GM21528 (cell line): ENCODE results near the gene LHX2.

ENCODE experiments used
- ATAC-seq: cut with Tn5 transposase; IDR thresholded peaks from one replicate; pipeline ENCODE4 v1.9.1; 2021; ENCODE audit warnings: mild to moderate bottlenecking, moderate library complexity; ENCODE audit not compliant: unreplicated experiment, low FRiP score

The LHX2 gene

GRCh38 chr9:124024107-124024506 lies 12.5 kb downstream of the LHX2 start:
- no peak for ATAC-seq

DNA sequence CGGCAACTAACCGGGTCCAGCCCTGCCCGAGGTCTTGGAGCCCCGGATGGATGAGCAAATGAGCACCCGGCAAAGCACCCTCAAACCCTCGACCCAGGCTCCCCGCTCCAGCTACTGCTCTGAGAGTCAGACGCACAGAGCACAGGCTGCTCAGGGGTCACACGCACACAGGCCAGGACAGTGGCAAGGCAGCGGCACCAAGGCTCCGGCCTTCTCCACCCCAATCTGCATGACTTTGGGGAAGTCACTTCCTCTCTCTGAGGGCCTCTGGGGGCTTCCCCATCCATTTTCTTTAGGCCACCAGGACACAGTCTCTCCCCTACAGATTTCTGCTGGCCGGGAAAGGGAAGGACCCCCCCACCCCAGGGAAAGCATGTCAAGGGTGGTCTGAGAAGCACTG lies 18.0 kb downstream of the LHX2 start:
- ATAC-seq: no peak

- ATAC-seq: no peak
These were observed 19.4 kb downstream of the LHX2 start for GRCh38 chr9:124030969-124031451.

DNA sequence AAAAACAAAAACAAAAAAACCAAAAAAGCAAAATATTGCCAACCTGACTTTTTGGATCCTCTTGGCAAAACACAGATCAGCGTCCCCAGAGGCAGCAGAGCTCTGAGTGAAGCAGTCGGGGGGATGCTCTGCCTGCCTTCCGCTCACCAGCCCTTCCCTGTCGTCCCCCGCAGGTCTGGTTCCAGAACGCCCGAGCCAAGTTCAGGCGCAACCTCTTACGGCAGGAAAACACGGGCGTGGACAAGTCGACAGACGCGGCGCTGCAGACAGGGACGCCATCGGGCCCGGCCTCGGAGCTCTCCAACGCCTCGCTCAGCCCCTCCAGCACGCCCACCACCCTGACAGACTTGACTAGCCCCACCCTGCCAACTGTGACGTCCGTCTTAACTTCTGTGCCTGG lies 20.7 kb downstream of the LHX2 start:
- no peak for ATAC-seq

DNA sequence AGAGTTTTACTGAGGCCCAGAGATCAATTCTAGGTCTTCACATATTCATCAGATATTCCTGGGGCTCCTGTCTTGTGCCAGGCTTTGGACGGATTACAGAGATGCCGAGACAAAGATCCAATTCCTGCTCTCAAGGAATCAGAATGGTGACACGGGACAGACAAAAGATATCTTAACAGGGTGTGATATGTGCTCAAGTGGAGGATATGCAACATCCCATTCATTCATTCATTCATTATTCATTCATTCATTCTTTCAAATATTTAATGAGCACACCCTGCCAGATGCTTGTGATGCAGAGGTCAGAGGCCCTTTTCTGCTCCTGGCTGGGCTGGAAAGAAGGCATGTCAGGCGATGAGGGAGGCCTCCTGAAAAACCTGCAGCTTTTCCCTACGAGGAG lies 21.8 kb downstream of the LHX2 start:
- no peak for ATAC-seq

- no peak for ATAC-seq
These were observed 22.4 kb downstream of the LHX2 start for GRCh38 chr9:124033967-124034366.

- ATAC-seq: no peak
These were observed 23.6 kb downstream of the LHX2 start for GRCh38 chr9:124035001-124035650.

DNA sequence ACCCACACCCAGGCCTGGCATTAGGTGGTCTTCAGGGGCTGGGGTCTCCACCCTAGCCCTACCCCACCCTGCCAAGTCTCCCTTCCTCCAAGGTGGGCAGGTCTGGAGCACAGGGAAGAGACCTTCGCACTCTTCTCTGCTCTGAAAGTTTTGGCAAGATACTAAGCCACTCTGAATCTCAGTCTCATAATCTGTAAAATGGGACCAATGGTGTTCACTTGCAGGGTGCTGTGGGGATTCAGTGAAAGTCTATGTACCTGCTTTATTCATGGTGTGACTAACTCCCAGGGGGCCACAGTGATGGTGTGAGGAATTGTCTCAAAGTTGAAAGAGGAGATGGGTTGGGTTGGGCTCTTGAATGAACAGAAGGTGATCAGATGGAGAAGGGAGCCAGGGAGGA lies 25.0 kb downstream of the LHX2 start:
- ATAC-seq: no peak

DNA sequence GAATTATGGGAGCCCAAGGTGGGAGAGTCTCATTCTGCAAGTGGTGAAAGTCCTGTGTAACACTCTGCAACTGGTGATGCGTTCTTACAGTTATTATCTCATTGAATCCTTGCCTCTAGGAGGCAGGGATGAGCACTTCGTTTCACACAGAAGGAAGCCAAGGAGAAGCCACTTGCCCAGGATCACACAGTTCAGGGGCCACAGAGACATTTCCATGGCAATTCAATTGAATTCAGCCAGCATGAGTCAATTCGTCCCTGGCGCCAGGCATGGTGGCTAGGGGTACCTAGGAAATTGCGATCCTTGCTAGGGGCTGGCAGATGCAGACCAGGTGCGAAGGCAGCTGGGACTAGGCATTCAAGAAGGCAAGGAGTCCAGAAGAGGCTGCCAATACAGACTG lies 26.2 kb downstream of the LHX2 start:
- ATAC-seq: no peak

- no peak for ATAC-seq
These were observed 26.7 kb downstream of the LHX2 start for GRCh38 chr9:124038239-124038638.

GRCh38 chr9:124038790-124039633 lies 27.4 kb downstream of the LHX2 start:
- no peak for ATAC-seq

DNA sequence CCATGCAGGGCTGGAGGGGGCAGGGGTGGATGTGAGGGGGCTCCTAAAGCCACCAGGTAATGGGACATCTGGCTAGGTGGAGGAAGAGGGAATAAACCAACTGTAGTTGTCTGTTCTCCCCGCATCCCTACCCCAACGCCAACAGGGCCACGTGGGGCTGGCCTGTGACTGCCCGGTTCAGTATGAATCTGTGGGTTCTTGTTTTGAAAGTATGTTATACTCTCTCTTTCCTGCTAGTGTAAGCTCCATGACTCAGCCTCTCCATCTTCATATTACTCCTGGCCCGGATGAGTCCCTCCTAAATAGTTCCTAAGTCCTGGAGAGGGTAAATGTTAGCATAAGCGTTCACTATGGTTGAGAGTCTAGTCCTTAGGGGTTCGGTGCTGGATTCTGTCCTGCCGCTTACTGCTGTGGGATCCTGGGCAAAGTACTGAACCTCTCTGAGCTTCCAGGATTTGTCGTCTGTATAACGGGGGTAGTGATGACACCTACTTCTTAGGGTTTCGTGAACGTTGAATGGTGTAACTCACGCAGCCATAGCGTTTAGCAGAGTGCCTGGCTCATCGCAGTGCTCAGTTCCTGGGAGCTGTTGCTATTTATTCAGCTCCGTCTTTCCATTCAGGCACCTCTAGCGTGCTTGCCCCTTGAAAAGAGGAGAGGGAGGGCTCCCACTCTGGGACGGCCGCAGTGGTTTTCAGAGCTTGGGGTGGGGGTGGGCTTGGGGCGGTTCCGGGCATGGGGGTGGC lies 28.8 kb downstream of the LHX2 start:
- no peak for ATAC-seq

DNA sequence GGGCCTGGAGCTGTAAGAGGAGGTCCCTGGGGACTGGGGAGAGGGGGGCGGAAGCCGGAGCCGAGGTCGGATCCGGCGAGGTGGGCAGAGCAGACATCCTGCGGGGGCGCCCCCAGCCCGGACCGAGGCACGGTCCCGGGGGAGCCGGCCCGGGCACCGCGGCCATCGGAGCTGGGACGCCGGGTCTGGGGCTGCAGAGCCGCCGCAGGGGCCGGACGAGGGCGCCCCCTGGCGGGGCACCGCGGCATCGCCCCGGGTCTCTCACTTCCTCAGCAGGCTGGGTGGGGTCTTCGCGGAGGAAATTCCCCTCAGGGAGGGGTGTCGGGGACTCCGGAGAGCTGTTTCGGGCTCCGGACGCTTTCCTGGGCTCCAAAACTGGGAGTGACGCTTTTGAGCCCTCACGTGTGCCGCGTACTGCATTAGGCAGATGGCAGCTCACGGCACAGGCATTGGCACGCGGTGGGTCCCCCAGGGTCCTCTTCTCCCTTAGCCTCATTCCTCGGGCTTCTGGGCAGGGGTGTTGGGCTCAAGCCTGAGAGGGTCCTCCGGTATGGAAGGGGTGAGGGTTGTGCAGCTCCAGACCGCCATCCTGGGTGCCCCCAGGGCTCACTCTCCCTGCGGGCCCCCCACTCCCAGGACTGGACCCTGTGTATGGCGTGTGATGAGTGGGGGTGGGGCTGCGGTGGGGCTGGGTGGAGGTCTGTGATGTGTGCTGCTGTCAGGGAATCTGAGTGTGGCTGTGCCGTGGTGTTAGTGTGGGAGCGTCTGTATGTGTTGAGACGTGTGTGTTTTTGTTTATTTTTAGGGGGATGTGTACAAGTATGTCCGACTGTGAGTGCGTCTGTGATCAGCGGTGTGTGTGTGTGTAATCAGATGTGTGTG lies 29.6 kb downstream of the LHX2 start:
- no peak for ATAC-seq

DNA sequence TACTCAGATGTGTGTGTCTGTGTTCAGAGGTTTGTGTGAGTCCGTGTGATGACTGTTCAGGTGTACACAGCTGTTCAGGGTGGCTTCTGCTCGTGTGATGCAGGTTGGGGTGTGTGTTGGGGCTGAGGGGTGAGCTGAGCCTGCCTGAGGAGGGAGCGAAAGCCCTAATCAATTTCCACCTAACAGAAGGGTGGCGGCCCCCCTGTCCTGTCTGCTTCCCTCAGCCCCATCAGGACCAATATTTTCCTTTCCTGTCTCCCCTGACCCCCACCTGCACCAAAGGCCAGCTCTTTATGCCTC lies 30.2 kb downstream of the LHX2 start:
- ATAC-seq: no peak

DNA sequence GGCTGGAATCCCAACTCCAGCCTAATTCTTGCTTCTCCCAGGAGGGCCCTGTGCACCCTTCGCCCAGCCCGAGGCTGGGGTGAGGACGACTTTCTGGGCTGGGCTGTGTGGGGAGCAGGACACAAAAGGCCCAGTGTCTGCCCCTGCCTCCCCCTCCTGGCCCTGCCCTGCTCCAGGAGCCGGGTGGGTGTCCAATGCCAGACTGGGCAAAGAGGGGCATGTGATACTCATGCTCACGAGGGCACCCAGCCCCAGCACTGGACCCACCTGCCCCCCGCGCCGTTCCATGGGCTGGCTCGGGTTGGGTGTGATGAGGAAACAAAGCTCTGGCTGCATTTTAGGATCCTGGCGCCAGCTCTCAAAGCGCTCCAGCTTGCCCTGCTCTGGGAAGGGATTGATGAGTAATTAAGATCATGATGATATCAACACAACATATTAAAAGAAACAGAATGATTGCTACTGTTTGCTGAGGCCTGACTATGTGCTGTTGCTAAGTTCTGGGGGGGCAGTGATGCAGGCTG lies 30.7 kb downstream of the LHX2 start:
- no peak for ATAC-seq

GRCh38 chr9:124044448-124044847 lies 32.9 kb downstream of the LHX2 start:
- ATAC-seq: no peak

GRCh38 chr9:124045076-124045829 lies 33.7 kb downstream of the LHX2 start:
- no peak for ATAC-seq

- ATAC-seq: no peak
These were observed 34.2 kb downstream of the LHX2 start for GRCh38 chr9:124045830-124046177.

- ATAC-seq: no peak
These were observed 34.6 kb downstream of the LHX2 start for GRCh38 chr9:124046189-124046588.

GRCh38 chr9:124047251-124047672 lies 35.7 kb downstream of the LHX2 start:
- no peak for ATAC-seq
